ENCODE measurements around the gene DYNC2H1. TPM values are rescaled to one million over a fixed set of nuclear protein-coding genes. Genes with fewer than 3 reads are reported as not detected.
A peak's percentile ranks its signal among the peaks of the same experiment; 100 is the strongest.

DYNC2H1 gene
- total RNA-seq, 1 experiment from 2014 or later = 17.2 TPM

- Mint-ChIP-seq H3K4me1 (peaks cover 16% of the 10 kb centered on the region), H3K27ac (no peak overlapping the region), H3K36me3 (peaks cover 4% of the 10 kb centered on the region; the same call in 1 of the 2 replicates), H3K4me3 (peak overlapping the region; percentile 19), H3K9me3 (no peaks in the 10 kb centered on the region), H3K27me3 (ENCODE audit: low read depth) (no peaks in the 10 kb centered on the region)
- peak; percentile 38 for ATAC-seq
- TF ChIP-seq TCF7 (CRISPR knock-in tag; IDR thresholded peaks at IDR 0.05; ENCODE audit: low read depth) (no peak), ATF6 (CRISPR knock-in tag; IDR thresholded peaks at IDR 0.05) (no peak), NR1H2 (CRISPR knock-in tag; IDR thresholded peaks at IDR 0.05) (no peak), ZNF219 (CRISPR knock-in tag; IDR thresholded peaks at IDR 0.05; ENCODE audit: borderline replicate concordance) (no peak), CTCF (IDR thresholded peaks at IDR 0.05) (no peak), ATF1 (CRISPR knock-in tag; IDR thresholded peaks at IDR 0.05) (no peak), ESRRA (CRISPR knock-in tag; IDR thresholded peaks at IDR 0.05; ENCODE audit: borderline replicate concordance) (no peak), TP53 (CRISPR knock-in tag; IDR thresholded peaks at IDR 0.05) (no peak), PRRX2 (CRISPR knock-in tag; IDR thresholded peaks at IDR 0.05) (no peak), FOXP1 (CRISPR knock-in tag; IDR thresholded peaks at IDR 0.05; ENCODE audit: borderline replicate concordance) (no peak), E2F5 (CRISPR knock-in tag; IDR thresholded peaks at IDR 0.05) (no peak)
- peak; percentile 39 for DNase-seq (ENCODE audit: low spot score)
- POLR2A ChIA-PET = no interaction called here
- CTCF ChIA-PET = no interaction called here
These were observed 216.5 kb downstream of the DYNC2H1 start for GRCh38 chr11:103325686-103326069.

GRCh38 chr11:103326070-103326794 lies 217.0 kb downstream of the DYNC2H1 start:
- ChIA-PET CTCF (interaction anchor here (1.1 kb wide), 1 partner anchor 275 kb away, joined by 4 read pairs; no protein-coding TSS in a partner anchor), POLR2A (no interaction called here)
- peak overlapping the region; percentile 19 for H3K4me3 Mint-ChIP-seq
- no peaks in the 10 kb centered on the region for H3K27me3 Mint-ChIP-seq (ENCODE audit: low read depth)
- DNase-seq (ENCODE audit: low spot score) (peak; percentile 42), ATAC-seq (peak; percentile 93)
- peaks cover 4% of the 10 kb centered on the region; the same call in 1 of the 2 replicates for H3K36me3 Mint-ChIP-seq
- H3K9me3 Mint-ChIP-seq = no peaks in the 10 kb centered on the region
- peak; percentile 56 for TF ChIP-seq CTCF (IDR thresholded peaks at IDR 0.05)
- TF ChIP-seq ETV6 (CRISPR knock-in tag; IDR thresholded peaks at IDR 0.05) = no peak
- peaks cover 19% of the 10 kb centered on the region for H3K4me1 Mint-ChIP-seq
- H3K27ac Mint-ChIP-seq = peak overlapping the region; percentile 32; the same call in 1 of the 2 replicates

GRCh38 chr11:103327721-103328120 lies 218.5 kb downstream of the DYNC2H1 start:
- Mint-ChIP-seq H3K9me3 (no peaks in the 10 kb centered on the region), H3K4me1 (peaks cover 23% of the 10 kb centered on the region), H3K27me3 (ENCODE audit: low read depth) (no peaks in the 10 kb centered on the region), H3K27ac (no peak overlapping the region), H3K36me3 (peaks cover 4% of the 10 kb centered on the region; the same call in 1 of the 2 replicates), H3K4me3 (no peak overlapping the region)
- ATAC-seq = no peak
- ChIA-PET CTCF (no interaction called here), POLR2A (no interaction called here)
- DNase-seq (ENCODE audit: low spot score) = no peak
- TF ChIP-seq JAZF1 (CRISPR knock-in tag; IDR thresholded peaks at IDR 0.05) (no peak), PRDM15 (CRISPR knock-in tag; IDR thresholded peaks at IDR 0.05) (no peak), SP1 (CRISPR knock-in tag; conservative IDR thresholded peaks at IDR 0.05) (no peak), NFATC4 (CRISPR knock-in tag; IDR thresholded peaks at IDR 0.05) (no peak), MXD4 (CRISPR knock-in tag; IDR thresholded peaks at IDR 0.05; ENCODE audit: borderline replicate concordance) (no peak), NR2C2 (CRISPR knock-in tag; IDR thresholded peaks at IDR 0.05) (no peak), ZNF317 (CRISPR knock-in tag; IDR thresholded peaks at IDR 0.05; ENCODE audit: borderline replicate concordance, low read depth) (no peak), ZNF423 (CRISPR knock-in tag; IDR thresholded peaks at IDR 0.05) (no peak), IRF2 (CRISPR knock-in tag; IDR thresholded peaks at IDR 0.05; ENCODE audit: borderline replicate concordance, low read depth) (no peak), ZNF232 (CRISPR knock-in tag; IDR thresholded peaks at IDR 0.05) (no peak)

Data from WTC11 (cell line).